Middle frontal gyrus (tissue), 1 donor: ENCODE measurements around the gene TUBA3E.
A peak's percentile ranks its signal among the peaks of the same experiment; 100 is the strongest.
"Not testable (repeated sequence)": the region's sequence is repeated elsewhere in the genome, so short reads cannot be mapped to it uniquely, and the experiment has no call there.

Source experiments
- DNase-seq: peaks from one replicate; pipeline ENCODE4 v3.0.0-alpha.2; 2015; ENCODE audit warnings: low spot score; ENCODE audit errors: extremely low spot score

The TUBA3E gene

GRCh38 chr2:130191319-130191718 lies 6.9 kb downstream of the TUBA3E start:
- DNase-seq, result not testable (repeated sequence)

- no peak for DNase-seq
Observed at GRCh38 chr2:130190237-130190636, 8.0 kb downstream of the TUBA3E start.

DNA sequence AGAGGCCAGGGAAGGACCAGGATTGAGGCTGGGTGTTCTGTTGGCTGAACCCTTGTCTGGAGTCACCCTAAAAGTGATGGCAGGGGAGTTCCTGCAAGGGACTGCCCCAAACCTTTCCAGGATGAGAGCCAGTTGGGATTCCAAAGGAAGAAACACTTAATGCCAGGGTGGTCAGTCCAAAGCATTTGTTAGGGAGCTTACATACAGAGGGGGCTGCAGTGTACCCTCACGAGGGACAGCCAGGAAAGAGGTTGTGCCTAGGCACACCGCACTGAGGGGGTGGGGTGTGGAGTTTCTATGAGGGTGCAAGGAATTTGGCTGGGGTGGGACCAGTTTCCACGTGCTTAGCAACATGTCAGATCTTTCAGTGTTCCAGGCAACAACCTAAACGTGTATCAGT lies 9.3 kb downstream of the TUBA3E start:
- not testable (repeated sequence) for DNase-seq

DNA sequence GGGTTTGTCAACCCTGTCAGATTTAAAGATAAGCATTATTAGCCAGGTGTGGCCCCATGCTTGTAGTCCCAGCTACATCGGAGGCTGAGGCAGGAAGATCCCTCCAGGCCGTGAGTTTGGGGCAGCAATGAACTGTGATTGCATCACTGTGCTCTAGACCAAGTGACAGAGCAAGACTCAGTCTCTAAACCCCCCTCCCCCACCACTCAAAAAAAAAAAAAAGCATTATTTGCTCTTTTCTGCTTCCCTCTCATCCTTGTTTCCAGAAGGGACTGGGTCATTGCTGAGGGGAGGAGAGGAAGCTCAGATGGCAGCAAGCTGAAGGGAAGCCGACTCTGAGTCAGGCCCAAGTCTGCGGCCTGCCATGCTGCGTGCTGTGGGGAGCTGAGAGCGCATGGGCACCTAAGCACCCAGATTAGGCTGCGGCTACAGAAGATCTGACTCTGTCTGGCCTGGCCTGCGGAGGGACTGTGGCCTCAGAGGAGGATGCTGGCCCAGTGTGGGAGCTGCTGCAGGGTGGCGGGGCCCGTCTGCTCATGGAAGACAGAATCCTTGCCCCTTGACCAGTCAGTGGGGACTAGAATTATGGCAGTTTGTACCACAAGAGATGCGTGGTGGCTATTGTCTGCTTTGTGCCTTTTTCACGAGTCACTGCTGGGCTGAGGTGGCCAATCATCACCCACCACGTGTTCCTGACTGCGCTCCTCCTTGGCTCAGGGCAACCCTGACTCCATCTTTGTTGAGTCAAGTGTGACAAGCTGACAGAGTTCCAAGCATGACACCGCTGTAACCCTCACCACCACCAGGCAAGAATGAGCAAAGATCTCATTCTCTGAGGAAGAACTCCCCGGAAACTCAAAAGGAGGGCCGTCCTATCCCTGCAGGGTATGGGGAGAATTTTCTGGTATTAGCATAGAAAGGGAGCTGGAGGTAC lies 10.1 kb downstream of the TUBA3E start:
- DNase-seq, result not testable (repeated sequence)

DNA sequence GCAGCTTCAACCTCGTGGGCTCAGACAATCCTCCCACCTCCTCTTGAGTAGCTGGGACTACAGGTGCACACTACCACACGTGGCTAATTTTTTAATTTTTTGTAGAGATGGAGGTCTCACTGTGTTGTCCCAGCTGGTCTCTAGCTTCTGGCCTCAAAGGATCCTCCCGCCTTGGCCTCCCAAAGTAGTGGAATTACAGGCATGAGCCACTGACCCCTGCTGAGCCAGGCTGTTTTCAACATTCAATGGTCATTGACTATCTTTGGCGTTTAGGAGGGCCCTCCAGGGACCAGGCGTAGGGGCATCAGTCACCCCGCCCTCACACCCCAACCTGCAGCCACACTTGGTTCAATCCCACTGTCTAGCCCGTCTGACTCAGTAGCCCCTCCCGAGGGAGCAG lies 11.0 kb downstream of the TUBA3E start:
- DNase-seq, result no peak

GRCh38 chr2:130186391-130186790 lies 11.8 kb downstream of the TUBA3E start:
- DNase-seq, result no peak

DNA sequence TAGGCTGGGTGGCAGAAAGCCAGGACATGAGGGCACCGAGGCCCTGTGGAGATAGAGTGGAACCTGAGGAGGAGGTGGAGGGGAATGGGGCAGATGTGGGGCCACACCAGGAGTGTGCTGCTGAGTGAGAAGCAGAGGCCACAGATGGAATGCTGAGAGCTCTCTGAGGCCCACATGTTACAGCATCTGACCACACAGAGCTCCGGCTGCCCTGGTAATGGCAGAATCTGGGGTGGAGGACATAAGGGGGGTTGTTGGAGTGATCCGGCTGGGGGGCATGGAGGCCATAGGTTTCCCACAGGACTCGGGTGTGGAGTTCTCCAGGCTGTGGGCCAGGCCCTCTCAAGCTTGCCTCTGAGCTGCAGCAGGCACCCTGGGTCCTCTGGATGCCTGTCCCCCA lies 12.3 kb downstream of the TUBA3E start:
- DNase-seq, result no peak

GRCh38 chr2:130185436-130185835 lies 12.8 kb downstream of the TUBA3E start:
- no peak for DNase-seq

DNA sequence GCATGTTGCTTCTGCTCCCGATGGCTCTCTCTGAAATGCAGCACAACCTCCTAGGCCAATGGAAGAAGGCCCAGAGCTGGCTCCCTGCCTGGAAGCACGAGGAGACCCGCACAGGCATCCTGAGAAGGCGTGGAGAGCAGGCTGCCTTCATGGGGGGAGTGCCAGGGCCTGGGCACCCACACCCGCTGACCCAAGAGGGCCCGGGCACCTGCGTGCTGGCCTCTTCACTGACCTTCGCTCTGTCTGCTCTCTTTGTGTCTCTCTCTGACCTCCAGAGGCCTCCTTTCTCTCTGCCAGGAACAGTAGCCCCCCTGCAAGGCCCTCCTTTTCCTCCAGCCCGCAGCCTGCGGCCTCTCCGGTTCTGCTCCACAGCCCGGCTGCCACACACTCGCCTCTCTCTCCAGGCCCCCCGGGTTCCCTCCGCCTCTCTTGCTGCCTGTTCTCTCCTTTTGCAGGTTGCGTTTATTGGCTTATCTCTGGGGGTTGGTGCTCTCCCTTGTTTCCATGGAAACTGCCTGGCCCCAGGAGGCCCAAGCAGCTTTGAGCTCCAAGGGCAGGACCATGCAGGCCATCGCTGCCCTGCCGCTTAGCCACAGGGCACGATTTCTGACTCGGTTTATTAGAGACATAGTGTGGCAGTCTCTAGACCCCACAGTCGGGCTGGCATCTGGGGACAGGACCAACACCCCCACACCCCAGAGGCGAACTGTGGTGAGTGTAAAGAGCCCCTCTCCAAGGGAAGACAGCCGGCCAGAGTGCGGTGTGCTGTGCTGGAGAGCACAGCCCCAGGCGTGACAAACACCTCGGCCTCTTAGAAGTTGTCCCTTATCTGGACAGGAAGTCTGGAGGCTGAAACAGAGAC lies 14.5 kb downstream of the TUBA3E start:
- DNase-seq, result no peak

- DNase-seq, result not testable (repeated sequence)
Observed at GRCh38 chr2:130182826-130183511, 15.3 kb downstream of the TUBA3E start.

DNA sequence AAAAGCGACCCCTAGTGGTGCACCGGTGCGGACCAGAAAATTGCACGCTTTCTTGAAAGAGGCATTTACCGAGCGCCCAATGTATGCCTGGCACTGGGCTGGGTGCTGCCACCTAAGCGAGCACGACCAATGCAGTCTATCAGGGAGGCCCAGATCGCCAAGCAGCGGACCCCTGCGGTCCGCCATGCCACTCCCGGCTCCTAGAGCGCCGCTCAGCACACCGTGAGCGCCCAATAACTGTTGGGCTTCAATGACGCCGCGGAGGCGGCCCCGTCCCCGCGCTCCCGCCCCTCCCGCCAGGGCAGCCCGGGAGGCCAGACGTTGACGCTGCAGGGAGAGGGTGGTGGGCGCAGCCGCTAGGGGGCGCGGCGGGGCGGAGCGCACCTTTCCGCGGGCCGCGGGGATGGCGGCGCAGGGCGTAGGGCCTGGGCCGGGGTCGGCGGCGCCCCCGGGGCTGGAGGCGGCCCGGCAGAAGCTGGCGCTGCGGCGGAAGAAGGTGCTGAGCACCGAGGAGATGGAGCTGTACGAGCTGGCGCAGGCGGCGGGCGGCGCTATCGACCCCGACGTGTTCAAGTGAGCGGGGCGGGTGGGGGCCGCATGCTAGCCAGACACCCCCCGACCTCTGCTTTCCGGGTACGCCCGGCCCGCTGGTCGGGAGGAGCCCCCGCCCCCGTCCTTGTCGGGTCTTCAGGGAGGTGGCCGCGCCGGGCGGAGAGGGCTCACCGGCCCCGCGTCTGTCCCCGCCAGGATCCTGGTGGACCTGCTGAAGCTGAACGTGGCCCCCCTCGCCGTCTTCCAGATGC lies 16.2 kb downstream of the TUBA3E start, which contains the start of gene MZT2B:
Gene MZT2B, plus strand, starts transcription at position 383 of the 803 bp plus-strand sequence. Its CDS starts 21 bp downstream, at position 404.
- DNase-seq, result peak; percentile 80

GRCh38 chr2:130181325-130181879 lies 16.8 kb downstream of the TUBA3E start, which contains the start of gene SMPD4:
Gene SMPD4, minus strand, starts transcription at chr2:130181602. Its CDS starts 5,010 bp downstream, at chr2:130176592.
- peak; percentile 91 for DNase-seq

GRCh38 chr2:130180404-130181324 lies 17.6 kb downstream of the TUBA3E start:
- not testable (repeated sequence) for DNase-seq

- DNase-seq, result not testable (repeated sequence)
Observed at GRCh38 chr2:130174866-130175265, 23.4 kb downstream of the TUBA3E start.

DNA sequence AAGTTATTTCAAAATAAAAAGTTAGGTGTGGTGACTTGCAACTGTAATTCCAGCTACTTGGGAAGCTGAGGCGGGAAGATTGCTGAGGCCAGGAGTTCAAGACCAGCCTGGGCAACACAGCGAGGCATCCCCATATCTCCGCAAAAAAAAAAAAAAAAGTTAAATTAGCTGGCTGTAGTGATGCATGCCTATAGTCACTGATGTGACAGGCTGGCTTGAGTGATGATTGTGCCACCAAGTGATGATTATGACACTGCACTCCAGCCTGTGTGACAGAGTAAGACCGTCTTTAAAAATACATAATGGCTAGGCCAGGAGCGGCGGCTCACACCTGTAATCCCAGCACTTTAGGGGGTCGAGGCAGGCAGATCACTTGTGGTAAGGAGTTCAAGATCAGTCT lies 28.3 kb downstream of the TUBA3E start:
- no peak for DNase-seq

- DNase-seq, result not testable (repeated sequence)
Observed at GRCh38 chr2:130169163-130169562, 29.1 kb downstream of the TUBA3E start.

- not testable (repeated sequence) for DNase-seq
Observed at GRCh38 chr2:130166611-130167010, 31.6 kb downstream of the TUBA3E start.

DNA sequence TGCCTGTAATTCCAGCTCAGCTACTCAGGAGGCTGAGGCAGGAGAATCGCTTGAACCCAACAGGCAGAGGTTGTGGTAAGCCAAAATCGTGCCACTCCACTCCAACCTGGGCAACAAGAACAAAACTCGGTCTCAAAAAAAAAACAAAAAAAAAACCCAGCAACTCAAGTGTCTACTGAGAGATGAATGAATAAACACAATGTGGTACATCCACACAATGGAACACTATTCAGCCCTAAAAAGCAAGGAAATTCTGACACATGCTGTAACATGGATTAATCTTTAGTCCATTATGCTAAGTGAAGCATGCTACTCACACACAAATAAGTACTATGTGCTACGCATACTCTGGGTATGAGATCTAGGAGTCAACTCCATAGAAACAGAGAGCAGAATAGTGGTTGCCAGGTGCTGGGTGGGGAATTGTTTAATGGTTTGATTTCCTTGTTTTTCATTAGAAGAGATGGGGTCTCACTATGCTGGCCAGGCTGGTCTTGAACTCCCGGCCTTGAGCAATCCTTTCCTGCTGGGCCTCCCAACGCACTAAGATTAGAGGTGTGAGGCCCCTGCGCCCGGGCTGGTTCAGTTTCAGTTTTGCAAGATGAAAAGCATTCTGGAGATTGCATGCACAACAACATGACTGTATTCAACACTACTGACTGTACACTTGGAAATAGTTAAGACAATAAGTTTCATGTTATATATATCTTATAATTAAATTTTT lies 32.8 kb downstream of the TUBA3E start:
- DNase-seq, result no peak
